ENCODE measurements around the gene ZNF641. TPM values are rescaled to one million over a fixed set of nuclear protein-coding genes. Genes with fewer than 3 reads are reported as not detected.

Gene ZNF641
- total and polyA plus RNA-seq, 2 of the 13 experiments (the other 11 are each of a cell fraction or from before 2014, with no cell fraction given), result 4.4 to 6.6 TPM

DNA sequence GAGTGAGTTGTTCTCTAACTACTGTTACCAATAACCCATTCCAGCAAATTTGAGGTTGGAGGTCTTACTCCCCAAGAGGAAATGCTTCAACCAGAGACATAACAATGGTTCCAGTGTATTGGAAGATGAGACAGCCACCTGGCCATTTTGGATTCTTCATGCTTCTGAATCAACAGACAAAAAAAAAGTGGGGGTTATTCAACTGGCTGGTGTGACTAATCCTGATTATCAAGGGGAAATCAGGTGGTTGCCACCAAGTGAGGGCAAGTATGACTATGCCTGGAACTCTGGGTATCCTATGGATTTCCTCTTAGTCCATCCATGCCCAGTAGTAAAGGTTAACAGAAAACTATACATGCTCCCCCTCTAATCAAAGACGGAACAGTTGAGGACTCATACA lies 29.9 kb upstream of the ZNF641 start:
- DNase-seq (ENCODE audit: low spot score), result no peak
- in situ Hi-C loops (cut with HindIII; ENCODE audit: extremely low pct_ligation_motif_present, low pct_unique_long_range_greater_than_20kb), result no loop called here
- Histone ChIP-seq H2AFZ (ENCODE audit: low read length) (no peak overlapping the region), H3K4me2 (ENCODE audit: low read depth, low read length) (no peak overlapping the region), H3K9me3 (ENCODE audit: low read length) (no peaks in the 10 kb centered on the region), H3K9ac (ENCODE audit: insufficient read depth, low read depth, low read length) (no peak overlapping the region), H3K27ac (ENCODE audit: extremely low read length, insufficient read depth, low read length) (no peak overlapping the region), H3K4me1 (ENCODE audit: insufficient read depth, low read length) (no peaks in the 10 kb centered on the region), H3K4me3 (replicated peaks in 1 of 3; ENCODE audit: insufficient read depth in 1 of 3, low read depth in 2 of 3, low read length in 3 of 3) (no peak overlapping the region), H3K27me3 (ENCODE audit: control insufficient read depth in 1 of 2, insufficient read depth in 2 of 2, low read length in 2 of 2) (peaks cover 0 to 7% of the 10 kb centered on the region in 2 experiments; a peak in 1 of 5 replicates), H4K20me1 (ENCODE audit: insufficient read depth, low read length) (no peaks in the 10 kb centered on the region), H3K36me3 (replicated peaks in 1 of 2; ENCODE audit: control insufficient read depth in 1 of 2, insufficient read depth in 2 of 2, low read length in 2 of 2) (no peaks in the 10 kb centered on the region), H3K79me2 (ENCODE audit: insufficient read depth, low read length) (no peaks in the 10 kb centered on the region)
- 83% methylated on average over 1 of the region's 1 CpG for WGBS (ENCODE audit: low lambda C conversion rate)
- intact Hi-C loops (cut with micrococcal nuclease; ENCODE audit: unreplicated experiment), result no loop called here
- CTCF ChIA-PET (ENCODE audit: low intra/inter-chr PET ratio, low total read pairs), result no interaction called here
- no peak for ATAC-seq
- no TSS peak for BruUV-seq (replicated peaks)
- TF ChIP-seq SYNCRIP (IDR thresholded peaks at IDR 0.05; ENCODE audit: insufficient read depth, low read depth, low read length), result no peak
- no peak for TF ChIP-seq ZNF800 (CRISPR knock-in tag; IDR thresholded peaks at IDR 0.05)
- no peak for TF ChIP-seq ZNF782 (CRISPR knock-in tag; IDR thresholded peaks at IDR 0.05; ENCODE audit: borderline replicate concordance)
- no peak for TF ChIP-seq HNRNPL (IDR thresholded peaks at IDR 0.05; ENCODE audit: low read depth, low read length)
- no peak for TF ChIP-seq PTBP1 (IDR thresholded peaks at IDR 0.05; ENCODE audit: low read depth, low read length, poor library complexity, severe bottlenecking)
- TF ChIP-seq CEBPB (IDR thresholded peaks at IDR 0.05; ENCODE audit: borderline replicate concordance, low read depth, low read length), result no peak
- TF ChIP-seq HMG20A (CRISPR knock-in tag; IDR thresholded peaks at IDR 0.05; ENCODE audit: borderline replicate concordance), result no peak
- no peak for TF ChIP-seq ZNF703 (CRISPR knock-in tag; IDR thresholded peaks at IDR 0.05; ENCODE audit: borderline replicate concordance)
- TF ChIP-seq ZHX1 (CRISPR knock-in tag; IDR thresholded peaks at IDR 0.05; ENCODE audit: low read depth), result no peak
- no peak for TF ChIP-seq ZBTB7B (CRISPR knock-in tag; IDR thresholded peaks at IDR 0.05)
- TF ChIP-seq NFYC (CRISPR knock-in tag; IDR thresholded peaks at IDR 0.05), result no peak
- no peak for TF ChIP-seq KLF16 (CRISPR knock-in tag; IDR thresholded peaks at IDR 0.05)
- TF ChIP-seq ZNF17 (CRISPR knock-in tag; IDR thresholded peaks at IDR 0.05), result no peak
- no peak for TF ChIP-seq ZNF350 (CRISPR knock-in tag; IDR thresholded peaks at IDR 0.05; ENCODE audit: borderline replicate concordance, low read depth)
- TF ChIP-seq HDAC2 (CRISPR knock-in tag; IDR thresholded peaks at IDR 0.05), result no peak
- no peak for TF ChIP-seq MIER3 (CRISPR knock-in tag; IDR thresholded peaks at IDR 0.05; ENCODE audit: borderline replicate concordance)
- FAIRE-seq, result no peak
- POLR2A ChIA-PET, result no interaction called here

Measured in HepG2 (cell line).